ENCODE results near the gene PRSS22.

Gene PRSS22

DNA sequence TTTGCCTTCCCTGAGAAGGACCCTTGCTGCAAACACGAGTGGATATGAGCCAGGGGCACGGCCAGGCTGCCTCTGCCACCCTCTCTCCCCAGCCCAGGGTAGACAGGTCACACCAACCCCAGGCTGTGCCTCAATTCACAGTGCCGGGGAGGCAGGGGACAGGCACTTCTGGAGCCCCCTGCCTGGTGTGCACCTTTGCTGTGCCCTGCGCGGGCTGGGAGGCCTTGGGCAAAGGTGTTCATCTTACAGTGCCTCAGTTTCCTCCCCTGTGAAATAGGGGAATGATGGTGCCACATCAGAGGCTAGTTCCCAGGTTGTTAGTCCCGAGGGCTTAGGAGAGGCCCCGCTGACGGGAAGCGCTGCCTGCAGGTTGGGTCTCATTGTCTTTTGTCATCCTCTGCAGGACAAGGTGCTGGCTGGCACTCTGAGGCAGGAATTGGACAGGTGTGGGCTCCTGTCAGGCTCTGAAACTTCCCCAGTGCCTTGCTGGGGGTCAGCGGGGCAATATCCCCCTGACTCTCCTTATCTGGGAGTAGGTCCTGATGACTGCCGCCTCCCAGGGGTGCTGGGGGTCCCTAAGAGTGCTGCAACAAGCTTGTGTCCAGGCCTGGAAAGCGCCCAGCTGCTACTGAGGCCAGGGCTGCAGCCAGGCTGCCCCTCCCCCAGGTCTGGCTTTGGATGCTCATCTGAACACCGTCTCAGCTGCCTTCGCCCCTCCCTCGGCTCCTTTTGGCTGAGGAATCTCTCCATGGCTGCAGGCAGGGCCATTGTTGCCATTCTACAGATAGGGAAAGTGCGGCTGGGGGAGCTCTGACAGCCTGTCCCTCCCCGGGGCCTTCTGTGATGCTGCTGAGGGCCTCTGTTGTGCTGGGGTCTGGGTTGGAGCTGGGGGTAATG is 37.8 kb downstream of the PRSS22 start:
- CTCF ChIA-PET: interaction anchor here (1.1 kb wide), 1 partner anchor 48 kb away, joined by 3 read pairs; no protein-coding TSS in a partner anchor
- no peak overlapping the region for H3K4me3 ChIP-seq (ENCODE audit: low read depth, low read length)
- no peak for DNase-seq (ENCODE audit: low read depth, low spot score)
- TF ChIP-seq, protein P1, sequence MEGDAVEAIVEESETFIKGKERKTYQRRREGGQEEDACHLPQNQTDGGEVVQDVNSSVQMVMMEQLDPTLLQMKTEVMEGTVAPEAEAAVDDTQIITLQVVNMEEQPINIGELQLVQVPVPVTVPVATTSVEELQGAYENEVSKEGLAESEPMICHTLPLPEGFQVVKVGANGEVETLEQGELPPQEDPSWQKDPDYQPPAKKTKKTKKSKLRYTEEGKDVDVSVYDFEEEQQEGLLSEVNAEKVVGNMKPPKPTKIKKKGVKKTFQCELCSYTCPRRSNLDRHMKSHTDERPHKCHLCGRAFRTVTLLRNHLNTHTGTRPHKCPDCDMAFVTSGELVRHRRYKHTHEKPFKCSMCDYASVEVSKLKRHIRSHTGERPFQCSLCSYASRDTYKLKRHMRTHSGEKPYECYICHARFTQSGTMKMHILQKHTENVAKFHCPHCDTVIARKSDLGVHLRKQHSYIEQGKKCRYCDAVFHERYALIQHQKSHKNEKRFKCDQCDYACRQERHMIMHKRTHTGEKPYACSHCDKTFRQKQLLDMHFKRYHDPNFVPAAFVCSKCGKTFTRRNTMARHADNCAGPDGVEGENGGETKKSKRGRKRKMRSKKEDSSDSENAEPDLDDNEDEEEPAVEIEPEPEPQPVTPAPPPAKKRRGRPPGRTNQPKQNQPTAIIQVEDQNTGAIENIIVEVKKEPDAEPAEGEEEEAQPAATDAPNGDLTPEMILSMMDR (IDR thresholded peaks at IDR 0.05; ENCODE audit: insufficient read depth, low read length, missing control alignments): no peak
- POLR2A ChIA-PET: no interaction called here

DNA sequence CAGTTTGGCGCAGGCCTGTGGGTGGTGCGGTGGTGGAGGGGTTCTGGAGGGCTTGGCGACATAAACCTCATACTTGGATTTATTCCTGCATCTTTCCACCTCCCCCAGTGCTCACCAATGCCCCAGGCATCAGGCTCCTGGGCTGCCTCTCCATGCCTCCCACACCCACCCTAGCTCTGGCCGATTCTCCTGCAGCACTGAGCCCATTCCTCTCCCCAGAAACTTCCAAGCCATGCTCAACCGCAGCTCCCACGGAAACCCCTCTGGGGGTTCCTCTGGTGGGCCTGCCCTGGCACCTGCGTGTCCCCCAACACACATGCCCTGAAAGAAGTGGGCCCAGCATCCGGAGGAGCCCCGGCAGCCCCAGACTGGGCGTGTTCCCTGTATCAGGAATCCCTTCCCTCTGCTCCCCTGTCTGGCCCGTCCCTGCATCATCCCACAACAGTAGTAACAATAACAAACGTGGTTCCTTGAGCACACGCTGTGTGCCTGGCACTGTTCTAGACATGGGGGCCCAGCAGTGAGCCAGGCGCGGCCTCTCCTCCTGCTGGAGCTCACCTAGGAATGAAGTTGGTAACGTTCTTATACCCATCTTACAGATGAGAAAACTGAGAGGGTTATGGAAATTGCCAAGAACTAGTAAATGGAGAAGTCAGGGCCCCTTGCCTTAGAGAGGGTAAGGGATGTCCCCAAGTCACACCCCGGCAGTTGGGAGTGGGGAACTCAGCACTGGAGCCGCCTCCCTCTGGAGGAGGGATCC is 38.6 kb downstream of the PRSS22 start:
- TF ChIP-seq, protein P1 (IDR thresholded peaks at IDR 0.05; ENCODE audit: insufficient read depth, low read length, missing control alignments): no peak
- CTCF ChIA-PET: interaction anchor here (0.6 to 1.2 kb wide), 2 partner anchors 21 to 100 kb away, joined by 3 read pairs; no protein-coding TSS in a partner anchor
- H3K4me3 ChIP-seq (ENCODE audit: low read depth, low read length): no peak overlapping the region
- no peak for DNase-seq (ENCODE audit: low read depth, low spot score)
- POLR2A ChIA-PET: no interaction called here

DNA sequence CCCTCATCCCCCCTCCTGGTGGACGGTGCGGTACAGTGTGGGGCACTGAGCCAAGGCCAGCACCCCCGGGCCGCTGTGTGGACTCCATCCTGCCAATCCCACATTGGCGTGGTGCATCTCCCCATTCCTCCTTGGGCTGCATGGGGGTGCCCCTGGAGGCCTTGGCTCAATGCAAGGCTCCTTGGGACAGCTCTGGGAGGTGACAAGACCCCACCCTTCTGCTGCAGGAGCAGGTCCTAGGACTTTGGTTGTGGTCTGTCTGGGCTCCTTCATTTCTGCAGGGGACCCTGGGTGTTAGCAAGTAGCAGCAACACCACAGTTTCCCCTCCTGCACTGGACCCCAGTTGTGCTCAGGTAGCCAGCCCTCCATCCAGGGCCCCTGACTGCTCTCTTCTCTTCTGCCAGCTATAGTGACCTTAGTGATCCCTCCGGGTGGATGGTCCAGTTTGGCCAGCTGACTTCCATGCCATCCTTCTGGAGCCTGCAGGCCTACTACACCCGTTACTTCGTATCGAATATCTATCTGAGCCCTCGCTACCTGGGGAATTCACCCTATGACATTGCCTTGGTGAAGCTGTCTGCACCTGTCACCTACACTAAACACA is 39.6 kb downstream of the PRSS22 start:
- TF ChIP-seq, protein P1 (IDR thresholded peaks at IDR 0.05; ENCODE audit: insufficient read depth, low read length, missing control alignments): no peak
- no peak overlapping the region for H3K4me3 ChIP-seq (ENCODE audit: low read depth, low read length)
- ChIA-PET CTCF (interaction anchor here (1.2 kb wide), 1 partner anchor 22 kb away, joined by 3 read pairs; no protein-coding TSS in a partner anchor), POLR2A (no interaction called here)
- DNase-seq (ENCODE audit: low read depth, low spot score): no peak

DNA sequence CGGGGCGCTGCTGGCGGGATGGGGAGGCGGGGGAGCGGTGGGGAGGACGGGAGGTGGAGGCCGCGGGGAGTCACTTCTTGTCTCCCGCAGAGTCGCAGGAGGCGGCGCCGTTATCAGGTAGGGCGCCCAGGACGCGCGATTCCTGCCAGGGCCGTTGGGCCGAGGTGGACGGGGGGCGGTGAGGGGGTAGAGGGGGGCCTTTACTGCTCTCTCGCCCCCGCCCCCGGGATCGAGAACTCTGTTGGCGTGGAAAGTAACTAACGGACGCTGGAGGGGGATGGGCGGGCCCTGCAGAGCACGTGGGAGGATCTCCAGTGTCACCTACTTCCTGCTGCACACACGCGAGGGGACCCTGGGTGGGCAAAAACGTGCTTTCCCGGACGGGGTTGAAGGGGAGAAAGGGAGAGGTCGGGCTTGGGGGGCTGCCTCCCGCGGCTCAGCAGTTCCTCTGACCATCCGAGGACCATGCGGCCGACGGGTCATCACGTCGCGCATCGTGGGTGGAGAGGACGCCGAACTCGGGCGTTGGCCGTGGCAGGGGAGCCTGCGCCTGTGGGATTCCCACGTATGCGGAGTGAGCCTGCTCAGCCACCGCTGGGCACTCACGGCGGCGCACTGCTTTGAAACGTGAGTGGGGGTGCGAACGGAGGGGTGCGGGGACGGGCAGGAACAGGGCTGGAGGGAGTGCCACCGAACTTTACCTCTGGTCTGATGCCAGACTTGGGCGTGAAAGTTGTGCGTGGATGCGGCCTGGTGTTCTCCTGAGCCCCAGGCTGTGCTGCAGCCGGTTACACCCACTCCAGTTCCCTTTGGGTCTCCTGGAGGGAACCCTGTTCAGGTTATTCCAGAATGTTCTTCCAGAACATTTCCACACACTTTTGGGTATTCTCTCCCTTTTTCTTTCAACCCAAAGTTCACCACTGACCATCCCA is 40.4 kb downstream of the PRSS22 start:
- CTCF ChIA-PET: no interaction called here
- no peak overlapping the region for H3K4me3 ChIP-seq (ENCODE audit: low read depth, low read length)
- POLR2A ChIA-PET: no interaction called here

DNA sequence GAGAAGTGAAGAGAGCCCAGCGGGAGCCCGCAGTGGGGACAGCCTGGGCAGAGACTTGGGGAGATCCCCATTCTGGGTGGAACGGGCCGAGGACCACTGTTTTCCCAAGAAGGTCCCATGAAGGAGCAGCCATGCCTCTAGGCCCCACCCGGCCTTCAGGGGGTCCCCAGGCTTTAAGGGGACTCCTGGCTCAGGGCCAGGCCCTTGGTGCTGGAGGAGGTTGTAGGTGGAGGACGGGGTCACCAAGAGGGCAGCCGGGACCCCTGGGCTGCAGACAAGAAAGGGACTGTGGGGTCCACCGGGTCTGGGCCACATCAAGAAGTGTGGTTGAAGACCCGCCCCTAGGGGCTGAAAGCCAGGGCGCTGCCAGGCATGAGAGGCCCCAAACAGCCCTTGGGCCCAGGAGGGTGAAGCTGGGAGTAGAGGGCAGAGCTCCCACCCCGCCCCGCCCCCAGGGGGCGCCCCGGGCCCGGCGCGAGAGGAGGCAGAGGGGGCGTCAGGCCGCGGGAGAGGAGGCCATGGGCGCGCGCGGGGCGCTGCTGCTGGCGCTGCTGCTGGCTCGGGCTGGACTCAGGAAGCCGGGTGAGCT is 41.1 kb downstream of the PRSS22 start, which contains the start of gene PRSS21:
TSS of gene PRSS21 (plus strand) at position 487 of the 589 bp plus-strand sequence. CDS start at position 519, 32 bp downstream.
- ChIA-PET CTCF (no interaction called here), POLR2A (no interaction called here)
- TF ChIP-seq, protein P1 (IDR thresholded peaks at IDR 0.05; ENCODE audit: insufficient read depth, low read length, missing control alignments): no peak
- no peak within 1 kb of the TSS for H3K4me3 ChIP-seq (ENCODE audit: low read depth, low read length)
- DNase-seq (ENCODE audit: low read depth, low spot score): no peak

More for the DNA sequence above, 40.4 kb downstream of the PRSS22 start:
- TF ChIP-seq, protein P1 (IDR thresholded peaks at IDR 0.05; ENCODE audit: insufficient read depth, low read length, missing control alignments): no peak
- no peak for DNase-seq (ENCODE audit: low read depth, low spot score)
